Adrenal gland (tissue), 5 donors: ENCODE measurements around the gene TSPAN3.

Source experiments
- CTCF ChIP-seq, 6 experiments: fragments of 450-650 bp in 4 of 6; fragments of 200-600 bp in 2 of 6; sonication (generic) in 1 of 6; IDR thresholded peaks; 1 replicate in 5 of 6; 2 replicates in 1 of 6; pipeline versions ENCODE4 v1.5.1 to v1.8.0; 2016 to 2021; ENCODE audit warnings: antibody characterized with exemption in 6 of 6, mild to moderate bottlenecking in 2 of 6, moderate library complexity in 1 of 6
- POLR2A ChIP-seq, 2 donors: fragments of 450-650 bp; IDR thresholded peaks; one replicate each; pipeline ENCODE4 v1.6.1; 2017; ENCODE audit warnings: antibody characterized with exemption in 2 of 2, mild to moderate bottlenecking in 2 of 2, moderate library complexity in 1 of 2
- donor health status: DM: no; HTN: no; CAD: no.

GRCh38 chr15:77052556-77052955 is 18.4 kb downstream of the TSPAN3 start:
- TF ChIP-seq POLR2A (IDR thresholded peaks at IDR 0.05) (no peak), CTCF (IDR thresholded peaks at IDR 0.05) (no peak)
